WTC11 (cell line): ENCODE measurements around the gene EGLN1. TPM values are rescaled to one million over a fixed set of nuclear protein-coding genes. Genes with fewer than 3 reads are reported as not detected.

Experiments used
- ATF6 ChIP-seq: sonication (generic); formaldehyde crosslinking; IDR thresholded peaks from 2 replicates; pipeline ENCODE4 v1.8.1; 2023; ENCODE audit warnings: mild to moderate bottlenecking, missing genetic modification reagents
- USF2 ChIP-seq: sonication (generic); formaldehyde crosslinking; IDR thresholded peaks from 2 replicates; pipeline ENCODE4 v1.8.1; 2023; ENCODE audit warnings: mild to moderate bottlenecking, missing genetic modification reagents, moderate library complexity
- ZNF317 ChIP-seq: sonication (generic); formaldehyde crosslinking; IDR thresholded peaks from 2 replicates; pipeline ENCODE4 v1.8.1; 2023; ENCODE audit warnings: low read depth, mild to moderate bottlenecking, moderate library complexity, missing genetic modification reagents, borderline replicate concordance
- ZNF532 ChIP-seq: fragments of 250-450 bp; sonication (Bioruptor Pico); IDR thresholded peaks from 2 replicates; pipeline ENCODE4 v1.9.0; 2021; ENCODE audit warnings: mild to moderate bottlenecking, borderline replicate concordance
- total RNA-seq: library from RNA; stranded (reverse); gene quantifications from 3 replicates; pipeline ENCODE4 v1.2.3, GENCODE V29; 2021

The EGLN1 gene
- total RNA-seq, 1 experiment from 2014 or later = 13.7 TPM

- TF ChIP-seq ZNF532 (CRISPR knock-in tag) = no peak; the same call in 1 of the 2 replicates
- no peak for TF ChIP-seq ZNF317 (CRISPR knock-in tag)
- no peak for TF ChIP-seq ATF6
- no peak for TF ChIP-seq USF2
These were observed 106.2 kb downstream of the EGLN1 start (continued) for GRCh38 chr1:231315887-231316286.

Other genes starting within 250 kb of the EGLN1 start
- gene GNPAT, start 181.1 kb downstream of the EGLN1 start, total RNA-seq = 32.8 to 40.4 TPM (median 38.4 TPM) in 3 replicates
- gene EXOC8, start 84.4 kb downstream of the EGLN1 start, total RNA-seq = 9.1 to 11.3 TPM (median 10.2 TPM) in 3 replicates
- gene SPRTN, start 84.0 kb downstream of the EGLN1 start, total RNA-seq = 12.6 to 14.6 TPM (median 12.7 TPM) in 3 replicates
- 36.8 to 38.0 TPM (median 36.8 TPM) in 3 replicates for gene TSNAX, start 106.4 kb upstream of the EGLN1 start, total RNA-seq
- 5.2 to 6.6 TPM (median 5.5 TPM) in 3 replicates for gene DISC1, start 204.5 kb upstream of the EGLN1 start, total RNA-seq